ENCODE measurements around the gene RGS6. TPM values are rescaled to one million over a fixed set of nuclear protein-coding genes. Genes with fewer than 3 reads are reported as not detected.

RGS6 gene
- total and polyA plus RNA-seq, 2 of the 4 experiments (the other 2 are of a cell fraction), result not detected

DNA sequence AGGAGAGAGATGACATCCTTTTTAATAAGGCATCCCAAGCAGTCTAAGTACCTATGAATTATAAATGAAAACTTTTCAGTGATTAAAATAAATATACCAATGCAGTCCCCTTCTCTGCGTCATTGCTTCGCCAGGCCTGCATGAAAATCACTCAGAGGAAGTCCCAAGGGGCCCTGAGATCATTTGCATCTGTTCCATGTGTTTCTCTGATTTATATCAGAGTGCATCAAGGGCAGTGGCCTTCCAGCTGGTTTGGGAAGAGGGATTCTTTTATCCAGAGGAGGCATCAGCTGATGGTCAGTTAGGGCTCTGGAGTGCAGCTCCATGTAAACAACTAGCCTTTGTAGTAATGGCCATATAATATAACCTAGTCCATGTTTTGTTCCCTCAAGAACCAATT lies 210.1 kb downstream of the RGS6 start:
- dilution Hi-C loops (cut with HindIII; ENCODE audit: low sequenced_read_pairs, unreplicated experiment), result no loop called here
- POLR2A ChIA-PET (ENCODE audit: unreplicated experiment), result no interaction called here

More for the DNA sequence above, 210.1 kb downstream of the RGS6 start:
- Histone ChIP-seq H4K20me1 (ENCODE audit: insufficient read depth, low read length) (no peaks in the 10 kb centered on the region), H3K4ac (ENCODE audit: low read depth, low read length) (no peak overlapping the region), H3K9ac (ENCODE audit: low read depth, low read length) (no peak overlapping the region), H3K36me3 (ENCODE audit: control insufficient read depth, insufficient read depth, low read length) (no peaks in the 10 kb centered on the region), H2BK15ac (ENCODE audit: low read depth, low read length) (no peak overlapping the region), H3K27ac (ENCODE audit: insufficient read depth, low read length) (no peak overlapping the region), H3K79me1 (ENCODE audit: low read depth in 1 of 2, low read length in 2 of 2) (no peaks in the 10 kb centered on the region), H2AK5ac (ENCODE audit: low read depth, low read length) (no peak overlapping the region), H2AFZ (replicated peaks; ENCODE audit: low read length, poor library complexity) (no peak overlapping the region), H2BK5ac (ENCODE audit: low read depth, low read length, poor library complexity, severe bottlenecking) (no peak overlapping the region), H3K9me3 (ENCODE audit: control insufficient read depth, insufficient read depth, low read length) (no peaks in the 10 kb centered on the region), H4K8ac (ENCODE audit: low read depth in 2 of 2, low read length in 2 of 2) (no peak overlapping the region), H3K23ac (ENCODE audit: low read depth, low read length) (no peak overlapping the region), H4K91ac (ENCODE audit: insufficient read depth, low read depth, low read length) (no peak overlapping the region), H3K4me3 (ENCODE audit: insufficient read depth, low read depth, low read length) (no peak overlapping the region), H3K14ac (replicated peaks; ENCODE audit: low read depth, low read length) (no peak overlapping the region), H3K4me2 (ENCODE audit: low read depth, low read length) (no peak overlapping the region), H3K56ac (ENCODE audit: extremely low read depth, insufficient read depth, low read length) (no peak overlapping the region), H3K9me1 (ENCODE audit: insufficient read depth, low read length) (no peaks in the 10 kb centered on the region), H2BK120ac (ENCODE audit: low read depth, low read length) (no peak overlapping the region), H4K5ac (ENCODE audit: low read depth, low read length) (no peak overlapping the region), H2BK20ac (ENCODE audit: low read depth, low read length) (no peak overlapping the region), H2AK9ac (replicated peaks; ENCODE audit: low read depth, low read length, poor library complexity) (no peak overlapping the region), H3K27me3 (ENCODE audit: control insufficient read depth, insufficient read depth, low read length) (no peaks in the 10 kb centered on the region), H3K4me1 (ENCODE audit: control insufficient read depth, insufficient read depth, low read length) (no peaks in the 10 kb centered on the region), H3K18ac (ENCODE audit: low read depth, low read length) (no peak overlapping the region)
- DNase-seq (no peak), ATAC-seq (ENCODE audit: low read depth) (no peak)
- intact Hi-C loops (cut with micrococcal nuclease) (no loop called here), in situ Hi-C loops (cut with MboI; ENCODE audit: low sequenced_read_pairs) (no loop called here)
- no CpG with 5 or more reads among the region's 2 CpGs for WGBS, 2 experiments (ENCODE audit: extremely low coverage in 2 of 2, insufficient read length in 1 of 2)
- BruUV-seq (replicated peaks), result no TSS peak
- CTCF ChIA-PET, result interaction anchor here (0.6 kb wide), 1 partner anchor 92 kb away, joined by 3 read pairs; no protein-coding TSS in a partner anchor
- TF ChIP-seq RCOR1 (IDR thresholded peaks at IDR 0.05; ENCODE audit: insufficient replicate concordance, low read length) (no peak), MXI1 (IDR thresholded peaks at IDR 0.05; ENCODE audit: borderline replicate concordance, low read depth, low read length) (no peak), BHLHE40 (IDR thresholded peaks at IDR 0.05; ENCODE audit: low read depth, low read length) (no peak), MAZ (IDR thresholded peaks at IDR 0.05; ENCODE audit: borderline replicate concordance, low read depth, low read length) (no peak), CEBPB (IDR thresholded peaks at IDR 0.05; ENCODE audit: low read depth, low read length) (no peak), SMC3 (IDR thresholded peaks at IDR 0.05; ENCODE audit: low read depth, low read length) (no peak), CHD1 (IDR thresholded peaks at IDR 0.05; ENCODE audit: low read depth, low read length) (no peak), POLR2A (IDR thresholded peaks at IDR 0.05; ENCODE audit: low read depth, low read length) (no peak), MAFK (IDR thresholded peaks at IDR 0.05; ENCODE audit: low read depth, low read length) (no peak), RFX5 (IDR thresholded peaks at IDR 0.05; ENCODE audit: low read depth, low read length) (no peak), NFE2L2 (IDR thresholded peaks at IDR 0.05; ENCODE audit: low read depth, low read length) (no peak), FOS (IDR thresholded peaks at IDR 0.05; ENCODE audit: low read depth, low read length) (no peak)
- TF ChIP-seq, protein P1, sequence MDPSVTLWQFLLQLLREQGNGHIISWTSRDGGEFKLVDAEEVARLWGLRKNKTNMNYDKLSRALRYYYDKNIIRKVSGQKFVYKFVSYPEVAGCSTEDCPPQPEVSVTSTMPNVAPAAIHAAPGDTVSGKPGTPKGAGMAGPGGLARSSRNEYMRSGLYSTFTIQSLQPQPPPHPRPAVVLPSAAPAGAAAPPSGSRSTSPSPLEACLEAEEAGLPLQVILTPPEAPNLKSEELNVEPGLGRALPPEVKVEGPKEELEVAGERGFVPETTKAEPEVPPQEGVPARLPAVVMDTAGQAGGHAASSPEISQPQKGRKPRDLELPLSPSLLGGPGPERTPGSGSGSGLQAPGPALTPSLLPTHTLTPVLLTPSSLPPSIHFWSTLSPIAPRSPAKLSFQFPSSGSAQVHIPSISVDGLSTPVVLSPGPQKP (IDR thresholded peaks at IDR 0.05; ENCODE audit: borderline replicate concordance, low read depth, low read length), result no peak
- TF ChIP-seq, protein P2, sequence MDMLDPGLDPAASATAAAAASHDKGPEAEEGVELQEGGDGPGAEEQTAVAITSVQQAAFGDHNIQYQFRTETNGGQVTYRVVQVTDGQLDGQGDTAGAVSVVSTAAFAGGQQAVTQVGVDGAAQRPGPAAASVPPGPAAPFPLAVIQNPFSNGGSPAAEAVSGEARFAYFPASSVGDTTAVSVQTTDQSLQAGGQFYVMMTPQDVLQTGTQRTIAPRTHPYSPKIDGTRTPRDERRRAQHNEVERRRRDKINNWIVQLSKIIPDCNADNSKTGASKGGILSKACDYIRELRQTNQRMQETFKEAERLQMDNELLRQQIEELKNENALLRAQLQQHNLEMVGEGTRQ (IDR thresholded peaks at IDR 0.05; ENCODE audit: low read depth, low read length), result no peak
- TF ChIP-seq, protein P3, sequence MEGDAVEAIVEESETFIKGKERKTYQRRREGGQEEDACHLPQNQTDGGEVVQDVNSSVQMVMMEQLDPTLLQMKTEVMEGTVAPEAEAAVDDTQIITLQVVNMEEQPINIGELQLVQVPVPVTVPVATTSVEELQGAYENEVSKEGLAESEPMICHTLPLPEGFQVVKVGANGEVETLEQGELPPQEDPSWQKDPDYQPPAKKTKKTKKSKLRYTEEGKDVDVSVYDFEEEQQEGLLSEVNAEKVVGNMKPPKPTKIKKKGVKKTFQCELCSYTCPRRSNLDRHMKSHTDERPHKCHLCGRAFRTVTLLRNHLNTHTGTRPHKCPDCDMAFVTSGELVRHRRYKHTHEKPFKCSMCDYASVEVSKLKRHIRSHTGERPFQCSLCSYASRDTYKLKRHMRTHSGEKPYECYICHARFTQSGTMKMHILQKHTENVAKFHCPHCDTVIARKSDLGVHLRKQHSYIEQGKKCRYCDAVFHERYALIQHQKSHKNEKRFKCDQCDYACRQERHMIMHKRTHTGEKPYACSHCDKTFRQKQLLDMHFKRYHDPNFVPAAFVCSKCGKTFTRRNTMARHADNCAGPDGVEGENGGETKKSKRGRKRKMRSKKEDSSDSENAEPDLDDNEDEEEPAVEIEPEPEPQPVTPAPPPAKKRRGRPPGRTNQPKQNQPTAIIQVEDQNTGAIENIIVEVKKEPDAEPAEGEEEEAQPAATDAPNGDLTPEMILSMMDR (conservative IDR thresholded peaks at IDR 0.05; ENCODE audit: low read depth, low read length), result no peak
